ENCODE measurements around the gene COMMD10. TPM values are rescaled to one million over a fixed set of nuclear protein-coding genes. Genes with fewer than 3 reads are reported as not detected.
"Not testable (repeated sequence)": the region's sequence is repeated elsewhere in the genome, so short reads cannot be mapped to it uniquely, and the experiment has no call there.

COMMD10 gene
- total RNA-seq, 2 experiments from 2014 or later = 19.7 to 23.0 TPM

GRCh38 chr5:116097301-116097700 lies 12.5 kb downstream of the COMMD10 start:
- CTCF ChIA-PET = interaction anchor here (1.4 to 1.7 kb wide), 2 partner anchors 12 kb away, joined by 3 to 4 read pairs; no protein-coding TSS in a partner anchor
- no peaks in the 10 kb centered on the region for H3K4me1 Mint-ChIP-seq

GRCh38 chr5:116098998-116099397 lies 14.2 kb downstream of the COMMD10 start:
- ATAC-seq = no peak
- peaks cover 71% of the 10 kb centered on the region for H3K36me3 Mint-ChIP-seq (ENCODE audit: low read depth)
- CTCF ChIA-PET = interaction anchor here (0.7 kb wide), 1 partner anchor 196 kb away, joined by 3 read pairs; no protein-coding TSS in a partner anchor

More at GRCh38 chr5:116097301-116097700, 12.5 kb downstream of the COMMD10 start:
- Mint-ChIP-seq H3K27me3 (no peaks in the 10 kb centered on the region), H3K9me3 (ENCODE audit: low read depth) (peaks cover 2% of the 10 kb centered on the region), H3K4me3 (no peak overlapping the region), H3K27ac (no peak overlapping the region), H3K36me3 (ENCODE audit: low read depth) (peaks cover 71% of the 10 kb centered on the region)
- ATAC-seq (no peak), DNase-seq (no peak)
- intact Hi-C loops (cut with DNase I, micrococcal nuclease) = no loop called here
- POLR2A ChIA-PET = no interaction called here

DNA sequence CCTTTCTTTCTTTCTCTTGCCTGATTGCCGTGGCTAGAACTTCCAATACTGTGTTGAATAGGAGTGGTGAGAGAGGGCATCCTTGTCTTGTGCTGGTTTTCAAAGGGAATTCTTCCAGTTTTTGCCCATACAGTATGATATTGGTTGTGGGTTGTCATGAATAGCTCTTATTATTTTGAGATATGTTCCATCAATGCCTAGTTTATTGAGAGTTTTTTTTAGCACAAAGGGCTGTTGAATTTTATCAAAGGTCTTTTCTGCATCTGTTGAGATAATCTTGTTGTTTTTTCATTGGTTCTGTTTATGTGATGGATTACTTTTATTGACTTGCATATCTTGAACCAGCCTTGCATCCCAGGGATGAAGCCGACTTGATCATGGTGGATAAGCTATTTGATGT lies 20.1 kb downstream of the COMMD10 start:
- H3K9me3 Mint-ChIP-seq (ENCODE audit: low read depth); H3K27ac Mint-ChIP-seq; CTCF ChIA-PET; DNase-seq; H3K4me3 Mint-ChIP-seq; H3K27me3 Mint-ChIP-seq; intact Hi-C loops (cut with DNase I, micrococcal nuclease); POLR2A ChIA-PET; ATAC-seq: not testable (repeated sequence)
- H3K36me3 Mint-ChIP-seq (ENCODE audit: low read depth) = peaks cover 82% of the 10 kb centered on the region
- peaks cover 22% of the 10 kb centered on the region for H3K4me1 Mint-ChIP-seq

More at GRCh38 chr5:116098998-116099397, 14.2 kb downstream of the COMMD10 start:
- H3K27ac Mint-ChIP-seq = no peak overlapping the region
- intact Hi-C loops (cut with DNase I, micrococcal nuclease) = no loop called here
- POLR2A ChIA-PET = no interaction called here
- H3K4me1 Mint-ChIP-seq = peaks cover 4% of the 10 kb centered on the region
- H3K4me3 Mint-ChIP-seq = no peak overlapping the region
- H3K27me3 Mint-ChIP-seq = no peaks in the 10 kb centered on the region
- peaks cover 2% of the 10 kb centered on the region for H3K9me3 Mint-ChIP-seq (ENCODE audit: low read depth)
- no peak for DNase-seq

- ATAC-seq (no peak), DNase-seq (no peak)
- CTCF ChIA-PET = no interaction called here
- no peaks in the 10 kb centered on the region for H3K27me3 Mint-ChIP-seq
- POLR2A ChIA-PET = no interaction called here
- intact Hi-C loops (cut with DNase I, micrococcal nuclease) = no loop called here
- H3K36me3 Mint-ChIP-seq (ENCODE audit: low read depth) = peaks cover 44% of the 10 kb centered on the region
- peaks cover 2% of the 10 kb centered on the region for H3K4me1 Mint-ChIP-seq
- peaks cover 26% of the 10 kb centered on the region for H3K9me3 Mint-ChIP-seq (ENCODE audit: low read depth)
- H3K4me3 Mint-ChIP-seq = no peak overlapping the region
- no peak overlapping the region for H3K27ac Mint-ChIP-seq
Measured at GRCh38 chr5:116115163-116115562, 30.3 kb downstream of the COMMD10 start.

- CTCF ChIA-PET = no interaction called here
- POLR2A ChIA-PET = no interaction called here
- Mint-ChIP-seq H3K36me3 (ENCODE audit: low read depth) (peaks cover 9% of the 10 kb centered on the region), H3K27ac (no peak overlapping the region), H3K27me3 (no peaks in the 10 kb centered on the region), H3K4me1 (peaks cover 10% of the 10 kb centered on the region), H3K4me3 (no peak overlapping the region), H3K9me3 (ENCODE audit: low read depth) (peaks cover 2% of the 10 kb centered on the region)
- no peak for ATAC-seq
- no peak for DNase-seq
- intact Hi-C loops (cut with DNase I, micrococcal nuclease) = loop anchor here in 1 of 2 experiments (10.0 kb wide), 1 partner anchor 1324 kb away; no protein-coding TSS in a partner anchor
Measured at GRCh38 chr5:116130471-116130870, 45.6 kb downstream of the COMMD10 start.

GRCh38 chr5:116130976-116131375 lies 46.2 kb downstream of the COMMD10 start:
- intact Hi-C loops (cut with DNase I, micrococcal nuclease) = loop anchor here in 1 of 2 experiments (10.0 kb wide), 1 partner anchor 1324 kb away; no protein-coding TSS in a partner anchor
- ATAC-seq (no peak), DNase-seq (no peak)
- Mint-ChIP-seq H3K27ac (no peak overlapping the region), H3K4me3 (no peak overlapping the region), H3K9me3 (ENCODE audit: low read depth) (no peaks in the 10 kb centered on the region), H3K4me1 (peaks cover 10% of the 10 kb centered on the region), H3K27me3 (no peaks in the 10 kb centered on the region), H3K36me3 (ENCODE audit: low read depth) (peaks cover 4% of the 10 kb centered on the region)
- POLR2A ChIA-PET = no interaction called here
- CTCF ChIA-PET = no interaction called here

DNA sequence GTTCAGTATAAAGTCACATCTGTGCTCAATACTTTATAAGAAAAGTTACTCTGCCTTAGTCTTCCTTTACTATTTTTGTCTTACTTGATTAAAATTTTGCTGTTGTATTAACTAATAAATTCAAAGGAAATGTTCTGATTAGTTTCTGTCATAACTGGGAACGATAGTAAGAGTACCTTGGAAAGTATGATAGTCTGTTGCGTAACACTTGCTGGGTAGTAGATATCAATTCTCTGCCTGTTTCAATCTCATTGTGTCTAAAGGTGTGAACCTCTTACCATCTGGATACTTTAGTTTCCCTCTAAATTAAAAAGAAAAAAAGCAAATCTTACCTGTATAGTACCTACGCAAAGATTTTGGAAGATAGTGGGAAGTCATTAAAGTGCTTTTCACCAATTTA lies 48.5 kb downstream of the COMMD10 start:
- H3K27me3 Mint-ChIP-seq = no peaks in the 10 kb centered on the region
- intact Hi-C loops (cut with DNase I, micrococcal nuclease) = loop anchor here in 1 of 2 experiments (10.0 kb wide), 1 partner anchor 1322 kb away; no protein-coding TSS in a partner anchor
- ChIA-PET POLR2A (no interaction called here), CTCF (no interaction called here)
- H3K36me3 Mint-ChIP-seq (ENCODE audit: low read depth) = peaks cover 2% of the 10 kb centered on the region
- no peaks in the 10 kb centered on the region for H3K9me3 Mint-ChIP-seq (ENCODE audit: low read depth)
- H3K27ac Mint-ChIP-seq = no peak overlapping the region
- no peak for DNase-seq
- peaks cover 18% of the 10 kb centered on the region for H3K4me1 Mint-ChIP-seq
- no peak overlapping the region for H3K4me3 Mint-ChIP-seq
- ATAC-seq = no peak

DNA sequence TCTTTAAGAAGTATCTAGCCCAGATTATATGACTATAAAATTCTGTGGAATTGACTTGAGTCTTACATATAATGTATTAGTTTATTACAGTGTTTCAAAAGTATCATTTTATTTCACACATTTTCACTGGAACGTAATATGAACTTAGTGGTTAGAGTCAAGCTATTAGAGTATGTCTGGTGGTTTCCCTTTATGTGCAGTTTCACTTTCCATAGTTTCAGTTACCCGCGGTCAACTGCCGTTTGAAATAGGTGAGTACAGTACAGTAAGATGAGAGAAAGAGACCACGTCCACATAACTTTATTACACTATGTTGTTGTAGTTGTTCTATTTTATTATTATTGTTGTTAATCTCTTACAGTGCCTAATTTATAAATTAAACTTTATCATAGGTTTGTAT lies 50.5 kb downstream of the COMMD10 start:
- DNase-seq = peak; percentile 31
- no peaks in the 10 kb centered on the region for H3K9me3 Mint-ChIP-seq (ENCODE audit: low read depth)
- no peak overlapping the region for H3K4me3 Mint-ChIP-seq
- ATAC-seq = peak; percentile 85
- H3K27me3 Mint-ChIP-seq = no peaks in the 10 kb centered on the region
- H3K36me3 Mint-ChIP-seq (ENCODE audit: low read depth) = peaks cover 4% of the 10 kb centered on the region
- H3K4me1 Mint-ChIP-seq = peaks cover 18% of the 10 kb centered on the region
- POLR2A ChIA-PET = no interaction called here
- CTCF ChIA-PET = interaction anchor here (1.3 kb wide), 1 partner anchor 44 kb away, joined by 3 read pairs; no protein-coding TSS in a partner anchor
- intact Hi-C loops (cut with DNase I, micrococcal nuclease) = loop anchor here (5.0 to 10.0 kb wide), 3 partner anchors 437 to 1319 kb away; partner anchors contain the start of gene SEMA6A (in 1 of the 2)
- H3K27ac Mint-ChIP-seq = no peak overlapping the region

GRCh38 chr5:116137544-116138378 lies 52.9 kb downstream of the COMMD10 start:
- Mint-ChIP-seq H3K27me3 (no peaks in the 10 kb centered on the region), H3K4me3 (no peak overlapping the region), H3K36me3 (ENCODE audit: low read depth) (peaks cover 7% of the 10 kb centered on the region), H3K27ac (no peak overlapping the region), H3K4me1 (peaks cover 18% of the 10 kb centered on the region), H3K9me3 (ENCODE audit: low read depth) (no peaks in the 10 kb centered on the region)
- ATAC-seq (no peak), DNase-seq (no peak)
- ChIA-PET POLR2A (interaction anchor here (0.7 kb wide), 1 partner anchor 10 kb away, joined by 4 read pairs; no protein-coding TSS in a partner anchor), CTCF (interaction anchor here (0.5 to 2.0 kb wide), 11 partner anchors 9 to 1317 kb away, joined by 3 to 10 read pairs (median 3); no protein-coding TSS in a partner anchor)
- intact Hi-C loops (cut with DNase I, micrococcal nuclease) = loop anchor here (1.0 to 10.0 kb wide), 4 partner anchors 435 to 1317 kb away; partner anchors contain the start of gene SEMA6A (in 1 of the 2)

- Mint-ChIP-seq H3K4me1 (peaks cover 3% of the 10 kb centered on the region), H3K27me3 (no peaks in the 10 kb centered on the region), H3K4me3 (no peak overlapping the region), H3K9me3 (ENCODE audit: low read depth) (peaks cover 3% of the 10 kb centered on the region), H3K27ac (no peak overlapping the region), H3K36me3 (ENCODE audit: low read depth) (peaks cover 9% of the 10 kb centered on the region)
- ChIA-PET POLR2A (interaction anchor here (0.6 kb wide), 1 partner anchor 442 kb away, joined by 6 read pairs; no protein-coding TSS in a partner anchor), CTCF (no interaction called here)
- ATAC-seq = no peak
- intact Hi-C loops (cut with DNase I, micrococcal nuclease) = no loop called here
- DNase-seq = no peak
Measured at GRCh38 chr5:116142495-116142894, 57.7 kb downstream of the COMMD10 start.

DNA sequence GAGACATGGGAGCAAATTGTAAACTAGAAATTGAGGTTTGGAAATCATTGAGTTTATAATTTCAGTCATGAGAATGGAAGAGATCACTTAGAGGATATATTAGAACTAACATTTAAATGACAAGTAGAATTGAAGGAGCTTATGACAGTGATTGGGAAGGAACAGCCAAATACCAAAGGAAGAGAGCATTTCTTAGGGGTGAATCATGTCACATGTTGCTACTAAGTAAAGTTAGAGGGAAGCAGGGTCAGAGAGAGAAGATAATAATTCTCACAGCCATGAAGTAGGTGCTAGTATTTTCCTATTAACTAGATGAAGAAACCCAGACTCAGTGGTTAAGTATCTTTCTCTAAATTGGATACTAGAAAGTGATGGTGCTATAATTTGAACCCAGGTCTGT lies 59.3 kb downstream of the COMMD10 start:
- Mint-ChIP-seq H3K9me3 (ENCODE audit: low read depth) (peaks cover 4% of the 10 kb centered on the region), H3K4me3 (no peak overlapping the region), H3K27me3 (no peaks in the 10 kb centered on the region), H3K27ac (no peak overlapping the region), H3K36me3 (ENCODE audit: low read depth) (peaks cover 11% of the 10 kb centered on the region), H3K4me1 (no peaks in the 10 kb centered on the region)
- DNase-seq = no peak
- ATAC-seq = no peak
- POLR2A ChIA-PET = no interaction called here
- CTCF ChIA-PET = no interaction called here
- intact Hi-C loops (cut with DNase I, micrococcal nuclease) = no loop called here

- Mint-ChIP-seq H3K4me3 (no peak overlapping the region), H3K9me3 (ENCODE audit: low read depth) (peaks cover 4% of the 10 kb centered on the region), H3K4me1 (no peaks in the 10 kb centered on the region), H3K27me3 (no peaks in the 10 kb centered on the region), H3K36me3 (ENCODE audit: low read depth) (peaks cover 11% of the 10 kb centered on the region), H3K27ac (no peak overlapping the region)
- POLR2A ChIA-PET = no interaction called here
- DNase-seq = no peak
- intact Hi-C loops (cut with DNase I, micrococcal nuclease) = no loop called here
- ATAC-seq = no peak
- CTCF ChIA-PET = no interaction called here
Measured at GRCh38 chr5:116144991-116145390, 60.2 kb downstream of the COMMD10 start.

Measured in activated CD4-positive, alpha-beta T cell treated with anti-CD3 and anti-CD28 coated beads for 36 hours (primary cell).